LNCaP clone FGC (cell line): ENCODE measurements around the gene AQP5.

ENCODE experiments used
- DNase-seq: peaks from one replicate; pipeline ENCODE4 v3.0.0-alpha.2; 2011; ENCODE audit warnings: low read depth
- H3K4me3 ChIP-seq: 2 replicates; pipeline ENCODE4 v1.5.1; 2011; ENCODE audit warnings: mild to moderate bottlenecking, low read depth, low read length, control low read depth
- TF ChIP-seq, protein P1 (sequence below): IDR thresholded peaks from 2 replicates; pipeline ENCODE4 v1.5.1; 2012; ENCODE audit warnings: mild to moderate bottlenecking; ENCODE audit not compliant: control insufficient read depth, insufficient read depth; ENCODE audit errors: extremely low read depth

AQP5 gene

DNA sequence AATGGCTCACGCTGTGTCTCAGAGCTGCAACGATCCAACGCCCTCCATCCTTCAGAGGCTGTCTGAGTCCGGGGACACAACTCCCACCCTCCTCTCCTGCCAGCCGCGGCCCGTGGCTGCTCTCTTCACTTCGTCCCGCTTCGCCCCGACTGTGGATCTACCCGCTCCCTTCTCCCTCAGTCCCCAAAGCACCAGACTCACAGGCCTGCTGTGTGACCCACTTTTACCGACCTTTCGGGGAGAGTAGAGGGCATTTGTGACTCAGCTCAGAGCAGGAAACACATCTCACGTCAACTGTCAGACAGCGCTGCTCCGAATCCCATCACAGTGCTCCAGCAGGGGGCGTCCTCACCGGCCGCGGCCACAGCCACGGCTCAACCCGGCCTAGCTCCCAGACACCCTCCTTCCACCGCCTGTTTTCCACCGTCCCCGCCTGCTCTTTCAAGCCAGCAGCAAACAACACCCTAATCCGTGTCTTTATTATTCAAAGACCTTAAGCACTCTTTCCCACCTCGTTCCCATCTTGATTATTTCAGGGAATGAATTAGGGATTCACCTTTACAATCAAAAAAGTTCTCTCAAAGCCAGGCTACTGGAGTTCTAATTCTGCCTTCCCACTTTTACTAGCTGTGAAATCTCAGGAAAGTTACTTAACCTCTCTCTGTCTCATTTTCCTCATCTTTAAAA is 16.1 kb upstream of the AQP5 start:
- TF ChIP-seq, protein P1, sequence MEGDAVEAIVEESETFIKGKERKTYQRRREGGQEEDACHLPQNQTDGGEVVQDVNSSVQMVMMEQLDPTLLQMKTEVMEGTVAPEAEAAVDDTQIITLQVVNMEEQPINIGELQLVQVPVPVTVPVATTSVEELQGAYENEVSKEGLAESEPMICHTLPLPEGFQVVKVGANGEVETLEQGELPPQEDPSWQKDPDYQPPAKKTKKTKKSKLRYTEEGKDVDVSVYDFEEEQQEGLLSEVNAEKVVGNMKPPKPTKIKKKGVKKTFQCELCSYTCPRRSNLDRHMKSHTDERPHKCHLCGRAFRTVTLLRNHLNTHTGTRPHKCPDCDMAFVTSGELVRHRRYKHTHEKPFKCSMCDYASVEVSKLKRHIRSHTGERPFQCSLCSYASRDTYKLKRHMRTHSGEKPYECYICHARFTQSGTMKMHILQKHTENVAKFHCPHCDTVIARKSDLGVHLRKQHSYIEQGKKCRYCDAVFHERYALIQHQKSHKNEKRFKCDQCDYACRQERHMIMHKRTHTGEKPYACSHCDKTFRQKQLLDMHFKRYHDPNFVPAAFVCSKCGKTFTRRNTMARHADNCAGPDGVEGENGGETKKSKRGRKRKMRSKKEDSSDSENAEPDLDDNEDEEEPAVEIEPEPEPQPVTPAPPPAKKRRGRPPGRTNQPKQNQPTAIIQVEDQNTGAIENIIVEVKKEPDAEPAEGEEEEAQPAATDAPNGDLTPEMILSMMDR = peak; percentile 88
- H3K4me3 ChIP-seq = no peak overlapping the region
- no peak for DNase-seq

DNA sequence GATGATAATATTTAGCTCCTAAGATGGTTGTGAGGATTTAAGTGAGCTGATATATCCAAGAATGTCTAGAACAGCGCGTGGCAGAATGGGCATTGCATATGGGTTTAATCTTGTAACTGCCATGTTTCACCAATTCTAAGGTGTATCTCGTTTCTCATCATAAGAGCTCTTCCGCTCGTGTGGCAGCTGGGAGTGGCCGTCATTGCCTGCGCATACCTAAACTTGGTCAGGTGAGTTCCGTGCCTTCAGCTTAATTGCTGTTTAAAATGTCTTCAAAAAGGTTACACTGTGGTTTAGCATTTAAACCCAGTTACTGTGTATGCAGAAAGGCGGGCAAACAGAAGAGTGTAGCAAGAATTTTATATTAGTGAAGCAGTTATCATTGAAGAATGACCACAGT is 15.6 kb upstream of the AQP5 start:
- TF ChIP-seq, protein P1 = no peak
- no peak overlapping the region for H3K4me3 ChIP-seq
- no peak for DNase-seq

DNA sequence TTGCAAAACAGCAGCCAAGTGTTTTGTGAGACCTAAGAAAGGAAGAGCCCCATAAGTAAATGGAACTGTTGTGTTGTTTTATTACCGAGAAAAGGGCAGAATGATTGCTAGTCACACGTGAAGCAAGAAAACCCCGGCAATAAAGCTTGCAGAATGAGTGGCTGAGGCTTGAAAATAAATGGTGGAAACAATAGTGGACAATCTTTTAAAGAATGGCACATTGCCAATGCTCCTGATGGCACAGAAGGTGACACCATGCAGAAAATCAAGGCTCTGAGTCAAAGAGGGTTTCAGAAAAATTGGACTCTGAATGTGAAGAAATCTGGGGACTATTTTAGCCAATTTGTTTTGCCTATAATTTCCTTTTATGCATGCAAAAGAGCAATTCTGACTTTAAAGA is 15.2 kb upstream of the AQP5 start:
- TF ChIP-seq, protein P1 = no peak
- DNase-seq = no peak
- H3K4me3 ChIP-seq = no peak overlapping the region

DNA sequence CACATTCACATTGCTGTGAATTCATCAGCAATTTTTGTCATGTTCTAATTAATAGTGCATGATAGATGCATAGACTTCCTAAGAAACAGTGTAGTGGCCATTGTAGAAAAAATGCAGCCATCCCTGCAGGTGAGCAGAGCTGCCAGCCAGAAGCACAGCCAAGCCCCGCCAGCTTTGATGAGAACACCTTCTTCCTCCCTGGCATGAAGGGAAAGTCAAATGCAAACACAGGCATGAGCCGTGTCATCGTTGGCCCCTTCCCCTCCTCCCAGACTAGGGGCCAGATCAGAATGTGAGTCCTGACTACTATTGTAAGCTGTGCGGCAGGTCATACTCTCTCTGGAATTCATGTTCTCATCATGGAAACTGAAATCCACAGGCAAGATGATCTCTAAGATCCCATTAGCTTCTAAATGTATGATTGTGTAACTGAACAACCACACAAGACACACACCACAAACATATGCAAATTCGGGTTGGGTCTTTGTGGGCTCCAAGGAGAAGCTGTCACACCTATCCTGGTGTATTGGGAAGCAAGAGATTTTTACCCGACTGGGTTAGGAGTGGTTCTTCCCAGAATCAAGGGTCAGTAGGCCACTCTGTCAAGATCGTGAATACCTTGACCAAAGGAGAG is 14.0 kb upstream of the AQP5 start:
- TF ChIP-seq, protein P1 = no peak
- H3K4me3 ChIP-seq = no peak overlapping the region
- DNase-seq = no peak

DNA sequence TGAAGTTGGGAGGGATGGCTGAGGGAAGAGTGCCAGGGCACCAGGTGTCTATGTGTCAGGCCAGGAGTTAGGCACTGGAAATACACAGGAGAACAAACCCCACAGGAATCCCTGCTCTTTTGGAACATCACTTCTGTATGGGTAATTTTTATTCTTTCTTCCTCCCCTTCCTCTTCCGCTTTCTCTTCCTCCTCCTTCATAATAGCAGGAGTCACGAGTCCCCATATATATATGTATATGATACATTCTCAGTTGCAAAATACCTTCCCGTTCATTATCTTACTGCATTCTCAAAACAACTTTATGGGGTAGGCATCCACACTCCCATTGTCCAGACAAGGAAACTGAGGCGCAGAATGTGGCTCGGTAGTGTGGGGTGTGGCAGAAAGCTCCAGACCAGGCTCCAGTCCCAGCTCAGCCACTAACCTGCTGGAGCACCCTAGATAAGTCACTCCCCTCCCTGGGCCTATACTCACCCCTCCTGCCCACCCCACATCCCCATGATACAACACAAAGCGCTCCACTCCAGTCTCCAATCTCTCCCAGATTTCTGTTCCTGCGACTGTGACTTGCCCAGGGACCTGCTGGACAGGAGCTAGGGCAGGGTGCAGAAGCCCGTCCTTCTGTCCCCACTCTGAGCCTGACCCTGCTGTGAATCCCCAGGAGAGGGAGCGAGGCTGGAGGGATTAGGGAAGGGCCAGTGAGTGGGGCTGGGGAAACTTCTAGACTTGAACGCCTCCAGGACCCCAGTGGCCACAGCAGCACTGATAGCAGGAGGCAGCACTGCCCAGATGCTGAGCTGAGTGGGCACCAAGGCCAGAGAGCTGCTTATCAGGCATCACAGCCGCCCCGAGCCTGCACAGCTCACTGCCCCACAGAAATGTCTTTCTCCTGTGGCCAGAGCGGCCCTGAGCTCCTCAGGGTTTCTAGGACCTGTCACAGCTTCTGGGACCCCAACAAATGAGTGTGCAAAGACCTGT is 12.5 kb upstream of the AQP5 start:
- TF ChIP-seq, protein P1 = no peak
- H3K4me3 ChIP-seq = no peak overlapping the region
- DNase-seq = no peak

DNA sequence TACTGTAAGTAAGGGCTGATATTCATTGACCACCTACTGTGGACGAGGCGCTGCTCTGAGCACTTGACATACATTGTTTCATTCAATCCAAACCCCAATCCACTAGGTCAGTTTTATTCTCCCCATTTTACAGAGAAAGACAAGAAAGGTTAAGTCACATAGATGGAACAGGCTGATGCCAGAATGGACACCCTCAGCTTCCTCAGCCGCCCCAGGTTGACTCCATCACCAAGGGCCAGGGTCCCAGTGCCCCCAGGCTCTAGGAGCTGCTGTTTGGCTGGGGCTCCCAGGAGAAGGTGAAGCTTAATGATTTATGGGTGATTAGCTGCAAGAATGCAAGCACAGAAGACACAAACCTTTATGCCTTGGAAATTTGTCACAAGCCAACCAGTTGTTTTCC is 11.8 kb upstream of the AQP5 start:
- TF ChIP-seq, protein P1 = no peak
- DNase-seq = no peak
- H3K4me3 ChIP-seq = no peak overlapping the region
